SH-SY5Y (cell line): ENCODE measurements around the gene TMEM63B.

Experiments used
- GATA2 ChIP-seq: IDR thresholded peaks from 2 replicates; pipeline ENCODE4 v1.6.1; 2011; ENCODE audit warnings: mild to moderate bottlenecking, low read depth, low read length
- GATA3 ChIP-seq: IDR thresholded peaks from 2 replicates; pipeline ENCODE4 v1.6.1; 2011; ENCODE audit warnings: low read depth, mild to moderate bottlenecking, low read length, moderate library complexity

The TMEM63B gene

DNA sequence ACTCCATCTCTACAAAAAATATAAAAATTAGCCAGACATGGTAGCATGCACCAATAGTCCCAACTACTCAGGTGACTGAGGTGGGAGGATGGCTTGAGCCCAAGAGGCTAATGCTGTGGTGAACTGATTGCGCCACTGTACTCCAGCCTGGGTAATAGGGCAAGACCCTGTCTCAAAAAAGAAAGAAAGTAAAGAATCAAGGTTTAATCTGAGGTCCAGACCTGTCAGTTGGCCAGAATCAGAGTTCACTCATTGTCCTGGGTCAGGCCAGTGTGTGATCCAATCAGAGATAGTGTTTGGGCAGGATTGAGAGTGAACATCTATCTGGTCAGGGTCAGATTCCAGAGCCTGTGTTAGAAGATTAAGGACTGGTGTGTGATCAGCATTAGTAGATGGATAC lies 15.5 kb downstream of the TMEM63B start:
- no peak for TF ChIP-seq GATA3
- TF ChIP-seq GATA2, result no peak

DNA sequence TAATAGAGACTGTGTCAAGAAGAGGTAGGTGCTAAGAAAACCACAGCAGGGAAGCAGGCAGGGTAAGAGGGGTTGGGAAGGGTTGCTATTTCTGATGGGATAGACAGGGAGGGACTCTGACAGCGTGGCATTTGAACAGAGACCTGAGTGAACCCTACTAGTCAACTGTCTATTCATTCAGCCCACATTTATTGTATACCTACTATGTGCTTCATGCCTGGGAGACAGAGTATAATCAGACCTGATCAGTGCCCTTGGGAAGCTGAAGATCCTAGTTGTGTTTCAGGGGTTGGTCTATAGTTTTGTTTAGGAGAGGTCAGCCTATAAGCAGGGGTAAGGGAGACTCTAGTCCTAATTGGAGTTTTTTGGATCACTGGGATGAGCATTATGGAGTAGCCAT lies 16.4 kb downstream of the TMEM63B start:
- TF ChIP-seq GATA2 (no peak), GATA3 (no peak)

DNA sequence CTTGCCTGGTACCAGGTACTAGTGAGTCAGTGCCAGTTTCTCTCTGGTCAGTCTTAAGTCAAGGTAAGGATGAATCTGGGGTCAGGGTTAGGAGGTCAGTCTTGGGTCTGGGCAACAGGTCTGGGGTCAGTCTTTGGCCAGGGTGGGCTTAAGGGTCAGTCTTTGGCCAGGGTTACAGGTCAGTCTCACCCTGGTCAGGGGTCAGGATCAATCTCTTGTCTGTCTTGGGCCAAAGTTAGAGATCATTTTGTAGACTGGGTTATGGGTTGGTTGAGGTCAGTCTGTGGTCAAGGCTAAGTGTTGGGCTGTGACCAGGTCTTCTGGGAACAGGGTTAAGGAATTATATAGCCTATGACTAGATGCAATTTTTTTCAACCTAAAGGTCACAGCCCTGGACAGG lies 18.5 kb downstream of the TMEM63B start:
- TF ChIP-seq GATA3 (no peak), GATA2 (no peak)

DNA sequence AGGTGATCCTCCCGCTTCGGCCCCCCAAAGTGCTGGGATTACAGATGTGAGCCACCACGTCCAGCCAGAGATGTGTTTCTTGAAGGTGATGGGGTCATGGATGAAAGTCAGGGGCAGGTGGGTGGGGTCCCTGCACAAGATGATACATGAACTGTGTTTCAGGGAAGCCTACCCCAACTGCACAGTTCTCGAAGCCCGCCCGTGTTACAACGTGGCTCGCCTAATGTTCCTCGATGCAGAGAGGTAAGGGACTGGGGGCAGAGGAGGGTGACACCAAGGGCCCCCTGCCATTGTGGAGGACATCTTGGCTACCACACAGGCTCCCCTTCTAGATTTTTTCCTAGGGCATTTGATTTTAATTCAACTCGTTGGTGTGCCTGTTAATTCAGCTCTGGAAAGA lies 19.3 kb downstream of the TMEM63B start:
- TF ChIP-seq GATA3, result no peak
- TF ChIP-seq GATA2, result no peak

DNA sequence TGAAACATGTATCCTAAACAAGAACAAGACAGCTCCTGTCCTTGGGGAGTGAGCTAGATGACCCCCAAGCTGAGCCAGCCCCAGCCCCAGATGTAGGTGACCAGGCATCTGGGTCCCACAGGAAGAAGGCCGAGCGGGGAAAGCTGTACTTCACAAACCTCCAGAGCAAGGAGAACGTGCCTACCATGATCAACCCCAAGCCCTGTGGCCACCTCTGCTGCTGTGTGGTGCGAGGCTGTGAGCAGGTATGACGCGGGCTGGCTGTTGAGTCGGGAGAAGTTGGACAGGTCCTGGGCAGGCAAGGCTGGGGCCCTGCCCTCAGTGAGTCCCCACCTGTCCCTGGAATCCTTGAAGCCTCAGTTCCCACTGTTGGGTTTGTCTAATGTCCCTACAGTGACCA lies 19.9 kb downstream of the TMEM63B start:
- TF ChIP-seq GATA2, result no peak
- TF ChIP-seq GATA3, result no peak

DNA sequence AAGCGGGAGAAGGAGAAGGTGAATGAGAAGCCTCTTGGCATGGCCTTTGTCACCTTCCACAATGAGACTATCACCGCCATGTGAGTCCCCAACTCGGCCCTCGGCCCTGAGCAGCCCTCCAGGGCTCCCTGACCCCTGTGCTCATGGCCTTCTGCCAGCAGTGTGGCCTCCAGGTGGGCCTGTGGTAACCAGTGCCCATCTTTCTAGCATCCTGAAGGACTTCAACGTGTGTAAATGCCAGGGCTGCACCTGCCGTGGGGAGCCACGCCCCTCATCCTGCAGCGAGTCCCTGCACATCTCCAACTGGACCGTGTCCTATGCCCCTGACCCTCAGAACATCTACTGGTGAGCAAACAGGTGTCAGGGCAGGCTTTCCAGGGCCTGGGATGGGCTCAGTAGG lies 21.0 kb downstream of the TMEM63B start:
- TF ChIP-seq GATA2 (no peak), GATA3 (no peak)

DNA sequence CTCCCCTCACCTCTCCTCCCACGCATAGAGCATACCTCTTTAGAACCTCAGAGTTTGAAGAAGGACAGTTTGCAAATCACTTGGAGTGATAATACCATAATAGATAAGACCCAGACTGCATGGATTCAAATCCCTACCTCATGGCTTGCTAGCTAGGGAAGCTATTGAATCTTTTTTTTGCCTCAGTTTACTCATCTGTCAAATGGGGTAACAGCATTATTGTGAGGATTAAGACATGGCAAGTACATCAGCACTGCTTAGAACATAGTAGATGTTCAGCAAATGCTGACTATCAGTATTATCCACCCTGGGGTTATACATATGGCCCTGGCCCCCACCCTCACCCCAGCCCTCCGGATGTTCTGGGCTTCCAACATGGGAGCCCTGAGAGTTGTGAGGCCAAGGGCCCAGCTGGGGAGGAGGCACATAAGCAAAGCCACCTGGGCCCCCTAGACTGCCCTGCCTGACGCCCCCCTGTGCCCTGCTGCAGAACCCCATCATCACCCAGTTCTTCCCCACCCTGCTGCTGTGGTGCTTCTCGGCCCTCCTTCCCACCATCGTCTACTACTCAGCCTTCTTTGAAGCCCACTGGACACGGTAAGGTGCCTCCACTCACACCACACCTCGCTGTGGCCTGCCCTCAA lies 22.1 kb downstream of the TMEM63B start:
- TF ChIP-seq GATA3 (no peak), GATA2 (no peak)

DNA sequence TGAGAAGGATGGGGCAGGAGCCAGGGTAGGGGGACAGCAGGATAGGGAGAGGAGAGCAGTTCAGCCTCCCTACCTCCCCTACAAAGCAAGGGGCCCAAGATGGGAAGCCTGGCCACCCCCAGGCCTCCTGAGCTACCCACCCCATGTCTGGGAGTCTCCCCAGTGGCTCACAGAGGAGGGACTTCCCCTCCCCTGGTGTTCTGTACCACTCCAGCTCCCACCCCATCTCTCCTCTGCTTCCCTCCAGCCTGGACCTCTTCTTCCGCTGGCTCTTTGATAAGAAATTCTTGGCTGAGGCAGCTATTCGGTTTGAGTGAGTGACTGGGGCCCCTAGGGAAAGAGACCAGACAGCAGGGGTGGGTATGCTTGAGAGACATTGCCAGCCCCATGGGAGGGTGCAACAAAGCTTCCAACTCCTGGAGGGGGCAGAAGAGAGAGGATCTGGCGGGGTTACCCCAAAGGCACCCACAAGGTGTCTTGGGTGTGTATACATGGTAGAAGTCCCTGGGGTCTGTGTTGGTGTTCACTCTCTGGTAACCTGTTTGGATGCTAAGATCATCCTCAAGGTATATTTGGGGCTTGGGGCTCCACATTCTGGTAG lies 23.1 kb downstream of the TMEM63B start:
- TF ChIP-seq GATA3 (no peak), GATA2 (no peak)

DNA sequence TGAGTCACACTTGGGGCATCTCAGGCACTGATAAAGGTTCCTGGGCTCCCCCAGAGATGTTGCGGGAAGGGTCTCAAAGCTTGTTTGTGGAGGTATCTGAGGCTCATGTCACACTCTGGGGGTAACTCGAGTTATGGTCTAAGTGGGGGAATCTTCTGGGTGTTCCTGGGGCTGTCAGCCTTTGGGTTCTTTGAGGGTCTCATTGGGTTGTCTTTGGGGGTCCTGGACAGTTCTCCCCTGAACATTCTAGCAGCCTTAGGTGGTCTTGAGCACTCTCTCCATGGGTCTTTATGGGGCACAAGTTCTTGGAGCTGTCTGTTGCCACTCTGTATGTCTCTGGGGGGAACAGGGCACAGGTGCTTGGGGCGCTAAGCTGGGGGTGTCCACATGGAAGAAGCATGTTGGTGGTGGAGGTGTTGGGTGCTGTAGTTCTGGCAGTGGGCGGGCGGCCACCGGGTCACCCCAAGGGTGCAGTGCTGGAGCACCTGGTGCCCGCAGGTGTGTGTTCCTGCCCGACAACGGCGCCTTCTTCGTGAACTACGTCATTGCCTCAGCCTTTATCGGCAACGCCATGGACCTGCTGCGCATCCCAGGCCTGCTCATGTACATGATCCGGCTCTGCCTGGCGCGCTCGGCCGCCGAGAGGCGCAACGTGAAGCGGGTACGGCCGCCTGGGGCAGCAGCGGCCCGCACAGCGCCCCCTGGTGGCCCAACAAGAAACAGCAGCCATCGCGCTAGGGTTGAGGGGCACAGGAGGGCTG lies 24.2 kb downstream of the TMEM63B start:
- no peak for TF ChIP-seq GATA3
- no peak for TF ChIP-seq GATA2

DNA sequence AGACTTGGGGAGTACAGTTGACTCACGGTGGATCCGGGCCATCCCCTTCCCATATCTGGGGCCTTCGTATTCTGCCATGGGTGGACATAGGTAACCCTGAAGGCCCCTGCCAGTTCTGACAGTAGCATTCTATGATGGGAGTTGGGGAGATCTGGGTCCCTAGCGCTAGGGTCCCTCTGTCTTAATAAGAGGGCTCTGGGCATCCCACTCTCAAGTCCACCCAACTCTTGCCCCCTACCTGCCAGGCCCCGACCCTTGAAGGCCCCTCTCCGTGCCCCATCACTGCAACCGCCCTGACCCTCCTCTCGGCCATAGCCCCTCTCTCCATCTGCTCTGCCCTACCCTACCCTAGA lies 24.7 kb downstream of the TMEM63B start:
- TF ChIP-seq GATA2 (no peak), GATA3 (no peak)

DNA sequence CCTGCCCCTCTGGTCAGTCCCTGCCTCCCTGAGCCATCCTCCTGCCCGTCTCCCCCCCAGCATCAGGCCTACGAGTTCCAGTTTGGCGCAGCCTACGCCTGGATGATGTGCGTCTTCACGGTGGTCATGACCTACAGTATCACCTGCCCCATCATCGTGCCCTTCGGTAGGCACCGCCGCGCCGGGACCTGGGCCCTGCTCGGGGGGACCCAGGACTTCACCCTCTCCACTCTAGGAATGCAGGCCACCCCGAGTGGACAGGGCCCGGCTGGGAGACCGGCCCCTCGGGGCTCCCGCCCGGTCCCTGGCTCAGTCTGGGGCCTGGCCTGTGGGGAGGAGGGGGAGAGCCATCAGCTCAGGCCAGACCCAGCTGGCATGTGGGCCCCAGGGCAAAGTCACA lies 25.2 kb downstream of the TMEM63B start:
- TF ChIP-seq GATA3 (no peak), GATA2 (no peak)

DNA sequence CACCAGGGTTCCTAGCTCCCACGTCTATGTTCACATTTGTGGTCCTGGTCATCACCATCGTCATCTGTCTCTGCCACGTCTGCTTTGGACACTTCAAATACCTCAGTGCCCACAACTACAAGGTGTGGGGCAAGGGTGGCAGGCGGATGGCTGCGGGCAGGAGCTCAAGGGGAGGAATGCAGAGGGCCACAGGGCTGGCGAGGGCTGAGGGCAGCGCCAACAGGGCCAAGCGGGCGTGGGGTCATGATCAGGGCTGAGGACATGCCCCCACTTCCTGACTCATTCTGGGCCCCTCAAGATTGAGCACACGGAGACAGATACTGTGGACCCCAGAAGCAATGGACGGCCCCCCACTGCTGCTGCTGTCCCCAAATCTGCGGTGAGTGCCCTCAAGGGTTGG lies 26.7 kb downstream of the TMEM63B start:
- TF ChIP-seq GATA3 (no peak), GATA2 (no peak)

DNA sequence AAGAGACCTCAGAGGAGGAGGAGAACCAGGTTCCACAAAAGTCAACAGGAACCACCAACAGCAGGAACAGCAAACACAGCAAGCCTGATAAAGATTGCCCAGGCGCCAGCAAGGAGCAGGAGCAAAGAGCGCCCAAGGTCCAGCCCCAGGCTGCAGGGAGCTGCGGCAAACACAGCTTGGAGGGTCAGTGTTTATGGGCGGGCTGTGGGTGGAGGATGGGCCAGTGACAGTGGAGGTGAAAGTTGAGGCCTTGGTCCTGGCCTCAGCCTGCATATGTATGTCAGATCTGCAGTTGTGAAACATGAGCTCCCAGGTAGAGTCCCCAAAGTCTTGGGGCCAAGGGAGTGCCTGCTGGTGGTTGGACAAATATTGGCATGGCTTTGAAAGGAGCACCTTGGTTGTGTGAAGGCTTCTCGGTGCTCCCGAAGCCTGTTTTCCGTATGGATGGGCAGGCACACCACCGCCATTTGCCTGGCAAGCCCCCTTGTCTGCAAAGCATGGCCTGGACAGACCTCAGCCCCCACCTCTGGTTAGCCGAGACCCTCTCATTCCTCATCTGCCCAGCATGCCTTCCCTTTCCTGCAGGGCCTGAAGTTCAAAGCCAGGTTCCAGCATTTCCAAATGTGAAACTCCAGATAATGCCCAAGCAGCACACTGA lies 29.3 kb downstream of the TMEM63B start:
- TF ChIP-seq GATA2 (no peak), GATA3 (no peak)

DNA sequence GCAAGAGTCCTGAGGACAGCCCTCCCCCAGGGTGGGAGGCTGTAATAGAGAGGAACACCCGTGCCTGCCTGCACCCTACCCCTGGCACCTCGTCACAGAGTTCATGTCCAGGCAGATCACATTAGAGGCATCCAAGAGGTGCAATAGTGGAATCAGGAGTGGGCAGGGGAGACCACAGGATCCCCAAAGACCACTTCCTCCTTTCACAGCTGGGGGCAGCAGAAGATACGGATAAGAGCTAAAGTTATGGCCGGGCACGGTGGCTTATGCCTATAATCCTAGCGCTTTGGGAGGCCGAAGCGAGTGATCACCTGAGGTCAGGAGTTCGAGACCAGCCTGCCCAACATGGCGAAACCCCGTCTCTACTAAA lies 29.8 kb downstream of the TMEM63B start:
- TF ChIP-seq GATA2, result no peak
- no peak for TF ChIP-seq GATA3

DNA sequence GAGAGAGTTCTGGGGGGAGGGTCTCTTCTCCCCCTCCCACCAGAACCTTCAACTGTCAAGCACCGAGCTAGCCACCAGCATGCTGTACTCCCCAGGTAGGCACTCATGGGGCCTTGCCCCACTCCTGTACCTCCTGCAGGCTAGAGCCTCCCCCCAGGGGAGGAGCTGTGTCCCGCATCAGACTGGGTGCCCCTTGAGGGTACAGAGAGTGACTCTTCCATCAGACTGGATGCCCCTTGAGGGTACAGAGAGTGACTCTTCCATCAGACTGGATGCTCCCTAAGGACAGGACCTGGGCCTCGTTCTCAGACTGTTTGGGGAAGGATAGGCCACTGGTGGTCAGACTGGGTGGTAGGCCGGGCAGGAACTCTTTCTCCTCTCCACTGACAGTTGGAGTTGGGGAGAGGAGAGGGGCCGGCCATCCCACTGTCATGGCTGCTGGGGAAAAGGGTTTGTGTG lies 31.4 kb downstream of the TMEM63B start, which contains the start of gene CAPN11:
Gene CAPN11 (plus strand): TSS at position 51 of the 459 bp plus-strand sequence. CDS start 29 bp downstream, at position 80.
- no peak for TF ChIP-seq GATA3
- TF ChIP-seq GATA2, result no peak

DNA sequence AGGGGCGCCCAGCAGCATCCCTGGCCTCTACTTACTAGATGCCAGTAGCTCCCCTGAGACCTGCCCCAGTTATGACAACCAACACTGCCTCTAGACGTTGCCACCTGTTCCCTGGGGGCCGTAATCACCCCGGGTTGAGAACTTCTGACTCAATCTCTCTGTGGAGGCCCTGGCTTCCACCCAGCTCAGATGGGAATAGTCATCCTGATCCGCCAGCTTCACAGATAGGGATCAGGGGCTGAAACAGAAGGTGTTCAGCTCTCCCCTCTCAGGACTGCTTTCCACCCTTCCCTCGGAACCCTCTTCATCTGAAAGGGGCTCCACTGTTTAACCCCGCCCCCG lies 34.6 kb downstream of the TMEM63B start:
- TF ChIP-seq GATA3 (no peak), GATA2 (no peak)
